Neural progenitor cell (in vitro differentiated cells): ENCODE measurements around the gene HIP1R. TPM values are rescaled to one million over a fixed set of nuclear protein-coding genes. Genes with fewer than 3 reads are reported as not detected.

Experiments
- DNase-seq: peaks from one replicate; pipeline ENCODE4 v3.0.0-alpha.2; 2016; ENCODE audit warnings: low spot score
- H2AFZ ChIP-seq: fragments of 200-600 bp; sonication (generic); replicated peaks from 2 replicates; pipeline ENCODE4 v1.6.1; 2016; ENCODE audit warnings: antibody characterized with exemption
- H3F3A ChIP-seq: fragments of 200-600 bp; sonication (generic); 2 replicates; pipeline ENCODE4 v1.6.1; 2016; ENCODE audit warnings: antibody characterized with exemption, low read depth
- H3K27ac ChIP-seq: fragments of 200-600 bp; sonication (generic); 2 replicates; pipeline ENCODE4 v1.5.1; 2016; ENCODE audit warnings: mild to moderate bottlenecking
- H3K27me3 ChIP-seq: fragments of 200-600 bp; sonication (generic); 2 replicates; pipeline ENCODE4 v1.6.1; 2016; ENCODE audit warnings: mild to moderate bottlenecking, moderate library complexity
- H3K36me3 ChIP-seq: fragments of 200-600 bp; sonication (generic); 2 replicates; pipeline ENCODE4 v1.5.1; 2016
- H3K4me1 ChIP-seq: fragments of 200-600 bp; sonication (generic); 2 replicates; pipeline ENCODE4 v1.6.1; 2016; ENCODE audit warnings: mixed run types
- H3K4me2 ChIP-seq: fragments of 200-600 bp; sonication (generic); 2 replicates; pipeline ENCODE4 v1.6.1; 2016
- H3K4me3 ChIP-seq: fragments of 200-600 bp; sonication (generic); 2 replicates; pipeline ENCODE4 v1.5.1; 2016
- H3K79me2 ChIP-seq: fragments of 200-600 bp; sonication (generic); 2 replicates; pipeline ENCODE4 v1.6.1; 2016; ENCODE audit warnings: low read depth
- H3K9ac ChIP-seq: fragments of 200-600 bp; sonication (generic); 2 replicates; pipeline ENCODE4 v1.6.1; 2016
- H3K9me3 ChIP-seq: fragments of 200-600 bp; sonication (generic); 2 replicates; pipeline ENCODE4 v1.5.1; 2016; ENCODE audit warnings: low read depth
- H4K20me1 ChIP-seq: fragments of 200-600 bp; sonication (generic); 2 replicates; pipeline ENCODE4 v1.6.1; 2016; ENCODE audit warnings: low read depth
- H3K27ac Mint-ChIP-seq: 3 replicates; pipeline ENCODE4 v1.8.0; 2021; ENCODE audit warnings: mixed read lengths
- H3K27me3 Mint-ChIP-seq: 2 replicates; pipeline ENCODE4 v1.8.0; 2022; ENCODE audit warnings: low read depth, mild to moderate bottlenecking, inconsistent platforms, moderate library complexity, mixed read lengths; ENCODE audit not compliant: insufficient read depth
- H3K36me3 Mint-ChIP-seq: 3 replicates; pipeline ENCODE4 v1.8.0; 2021; ENCODE audit warnings: mixed read lengths
- H3K4me1 Mint-ChIP-seq: 3 replicates; pipeline ENCODE4 v1.8.0; 2021; ENCODE audit warnings: mixed read lengths
- H3K4me3 Mint-ChIP-seq: 3 replicates; pipeline ENCODE4 v1.8.0; 2021; ENCODE audit warnings: mild to moderate bottlenecking, moderate library complexity, mixed read lengths
- H3K9me3 Mint-ChIP-seq: 3 replicates; pipeline ENCODE4 v1.8.0; 2020; ENCODE audit warnings: mixed read lengths
- EZH2 ChIP-seq: fragments of 200-600 bp; sonication (generic); IDR thresholded peaks from 2 replicates; pipeline ENCODE4 v1.6.1; 2017; ENCODE audit warnings: antibody characterized with exemption, mild to moderate bottlenecking, moderate library complexity
- EZH2phosphoT487 ChIP-seq: fragments of 200-600 bp; sonication (generic); IDR thresholded peaks from 2 replicates; pipeline ENCODE4 v1.6.1; 2017; ENCODE audit warnings: antibody characterized with exemption
- total RNA-seq: library from RNA; depleted of rRNA; stranded (reverse); fragments of >200 nt; gene quantifications from 2 replicates; pipeline ENCODE4 v1.2.3, GENCODE V29; 2015; ENCODE audit warnings: low replicate concordance
- TF ChIP-seq, protein P1 (sequence below): fragments of 200-600 bp; sonication (generic); IDR thresholded peaks from 2 replicates; pipeline ENCODE4 v1.5.1; 2017; ENCODE audit warnings: antibody characterized with exemption, mild to moderate bottlenecking

HIP1R gene
- total RNA-seq, 1 donor from 2014 or later: 19.3 TPM

GRCh38 chr12:122862110-122862634, 26.9 kb downstream of the HIP1R start:
- no peaks in the 10 kb centered on the region for H3F3A ChIP-seq
- H4K20me1 ChIP-seq: peaks cover 23% of the 10 kb centered on the region
- no peaks in the 10 kb centered on the region for H3K9me3 ChIP-seq
- Mint-ChIP-seq H3K4me3 (no peak overlapping the region), H3K9me3 (no peaks in the 10 kb centered on the region), H3K27me3 (peaks cover 8% of the 10 kb centered on the region), H3K27ac (no peak overlapping the region), H3K36me3 (peaks cover 7% of the 10 kb centered on the region), H3K4me1 (peaks cover 2% of the 10 kb centered on the region)
- H3K79me2 ChIP-seq: no peaks in the 10 kb centered on the region
- no peak for DNase-seq
- H3K27me3 ChIP-seq: peaks cover 4% of the 10 kb centered on the region
- no peak overlapping the region for H3K4me3 ChIP-seq
- no peaks in the 10 kb centered on the region for H3K36me3 ChIP-seq
- TF ChIP-seq EZH2: no peak
- TF ChIP-seq, protein P1, sequence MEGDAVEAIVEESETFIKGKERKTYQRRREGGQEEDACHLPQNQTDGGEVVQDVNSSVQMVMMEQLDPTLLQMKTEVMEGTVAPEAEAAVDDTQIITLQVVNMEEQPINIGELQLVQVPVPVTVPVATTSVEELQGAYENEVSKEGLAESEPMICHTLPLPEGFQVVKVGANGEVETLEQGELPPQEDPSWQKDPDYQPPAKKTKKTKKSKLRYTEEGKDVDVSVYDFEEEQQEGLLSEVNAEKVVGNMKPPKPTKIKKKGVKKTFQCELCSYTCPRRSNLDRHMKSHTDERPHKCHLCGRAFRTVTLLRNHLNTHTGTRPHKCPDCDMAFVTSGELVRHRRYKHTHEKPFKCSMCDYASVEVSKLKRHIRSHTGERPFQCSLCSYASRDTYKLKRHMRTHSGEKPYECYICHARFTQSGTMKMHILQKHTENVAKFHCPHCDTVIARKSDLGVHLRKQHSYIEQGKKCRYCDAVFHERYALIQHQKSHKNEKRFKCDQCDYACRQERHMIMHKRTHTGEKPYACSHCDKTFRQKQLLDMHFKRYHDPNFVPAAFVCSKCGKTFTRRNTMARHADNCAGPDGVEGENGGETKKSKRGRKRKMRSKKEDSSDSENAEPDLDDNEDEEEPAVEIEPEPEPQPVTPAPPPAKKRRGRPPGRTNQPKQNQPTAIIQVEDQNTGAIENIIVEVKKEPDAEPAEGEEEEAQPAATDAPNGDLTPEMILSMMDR: no peak
- H3K4me2 ChIP-seq: no peak overlapping the region
- H3K4me1 ChIP-seq: no peaks in the 10 kb centered on the region
- H2AFZ ChIP-seq: no peak overlapping the region
- H3K9ac ChIP-seq: no peak overlapping the region
- H3K27ac ChIP-seq: no peak overlapping the region

- Histone ChIP-seq H3K4me3 (no peak overlapping the region), H3K9ac (no peak overlapping the region), H3K4me2 (no peak overlapping the region), H3K27ac (no peak overlapping the region), H3F3A (no peaks in the 10 kb centered on the region), H3K27me3 (peaks cover 12% of the 10 kb centered on the region), H4K20me1 (peaks cover 33% of the 10 kb centered on the region), H2AFZ (no peak overlapping the region), H3K4me1 (no peaks in the 10 kb centered on the region), H3K9me3 (no peaks in the 10 kb centered on the region), H3K79me2 (no peaks in the 10 kb centered on the region), H3K36me3 (no peaks in the 10 kb centered on the region)
- peaks cover 6% of the 10 kb centered on the region for H3K36me3 Mint-ChIP-seq
- H3K4me1 Mint-ChIP-seq: peaks cover 2% of the 10 kb centered on the region
- no peak for TF ChIP-seq EZH2
- TF ChIP-seq, protein P1: no peak
- no peak for TF ChIP-seq EZH2phosphoT487
- no peak for DNase-seq
- no peaks in the 10 kb centered on the region for H3K9me3 Mint-ChIP-seq
- H3K27ac Mint-ChIP-seq: no peak overlapping the region
- H3K4me3 Mint-ChIP-seq: no peak overlapping the region
- H3K27me3 Mint-ChIP-seq: peaks cover 10% of the 10 kb centered on the region
These were observed 27.8 kb downstream of the HIP1R start for GRCh38 chr12:122862872-122863701.

- Mint-ChIP-seq H3K4me1 (peaks cover 5% of the 10 kb centered on the region), H3K4me3 (no peak overlapping the region), H3K27me3 (peaks cover 12% of the 10 kb centered on the region), H3K9me3 (no peaks in the 10 kb centered on the region), H3K27ac (no peak overlapping the region), H3K36me3 (peaks cover 20% of the 10 kb centered on the region)
- Histone ChIP-seq H3K9me3 (no peaks in the 10 kb centered on the region), H3K4me1 (no peaks in the 10 kb centered on the region), H3K27ac (no peak overlapping the region), H3K9ac (no peak overlapping the region), H2AFZ (no peak overlapping the region), H3F3A (no peaks in the 10 kb centered on the region), H3K79me2 (no peaks in the 10 kb centered on the region), H3K27me3 (peaks cover 29% of the 10 kb centered on the region), H3K4me2 (no peak overlapping the region), H3K4me3 (no peak overlapping the region), H4K20me1 (peaks cover 50% of the 10 kb centered on the region), H3K36me3 (no peaks in the 10 kb centered on the region)
- no peak for DNase-seq
- TF ChIP-seq EZH2 (no peak), EZH2phosphoT487 (no peak)
- TF ChIP-seq, protein P1: no peak
These were observed 29.6 kb downstream of the HIP1R start for GRCh38 chr12:122864894-122865253.
